ENCODE results near the gene SH3D19. TPM values are rescaled to one million over a fixed set of nuclear protein-coding genes. Genes with fewer than 3 reads are reported as not detected.

The SH3D19 gene
- total and polyA plus RNA-seq, 2 experiments from 2014 or later, result 16.2 to 18.3 TPM

GRCh38 chr4:151227731-151228130 is 97.7 kb downstream of the SH3D19 start:
- Histone ChIP-seq H3K9me3 (ENCODE audit: low read depth) (no peaks in the 10 kb centered on the region), H3K27ac (no peak overlapping the region), H3K36me3 (no peaks in the 10 kb centered on the region), H3K27me3 (no peaks in the 10 kb centered on the region), H3K4me1 (ENCODE audit: low read depth) (peaks cover 9% of the 10 kb centered on the region), H3K4me3 (no peak overlapping the region)
- TF ChIP-seq CTCF (IDR thresholded peaks at IDR 0.05; ENCODE audit: low read depth, low read length), result no peak
- DNase-seq (ENCODE audit: low read depth in 1 of 2, low spot score in 1 of 2), result peak in 1 of 2 donors; percentile 97

- H3K27ac ChIP-seq, result no peak overlapping the region
- H3K4me1 ChIP-seq (ENCODE audit: low read depth), result peaks cover 9% of the 10 kb centered on the region
- no peaks in the 10 kb centered on the region for H3K9me3 ChIP-seq (ENCODE audit: low read depth)
- DNase-seq (ENCODE audit: low read depth in 1 of 2, low spot score in 1 of 2), result no peak
- TF ChIP-seq CTCF (IDR thresholded peaks at IDR 0.05; ENCODE audit: low read depth, low read length), result no peak
- H3K27me3 ChIP-seq, result no peaks in the 10 kb centered on the region
- no peak overlapping the region for H3K4me3 ChIP-seq
- H3K36me3 ChIP-seq, result no peaks in the 10 kb centered on the region
Measured at GRCh38 chr4:151227172-151227571, 98.2 kb downstream of the SH3D19 start.

- no peak overlapping the region for H3K4me3 ChIP-seq
- H3K36me3 ChIP-seq, result no peaks in the 10 kb centered on the region
- DNase-seq (ENCODE audit: low read depth in 1 of 2, low spot score in 1 of 2), result peak in 1 of 2 donors; percentile 89
- no peak for TF ChIP-seq CTCF (IDR thresholded peaks at IDR 0.05; ENCODE audit: low read depth, low read length)
- no peaks in the 10 kb centered on the region for H3K27me3 ChIP-seq
- H3K4me1 ChIP-seq (ENCODE audit: low read depth), result peaks cover 9% of the 10 kb centered on the region
- peak overlapping the region; percentile 10 for H3K27ac ChIP-seq
- H3K9me3 ChIP-seq (ENCODE audit: low read depth), result no peaks in the 10 kb centered on the region
Measured at GRCh38 chr4:151226004-151226932, 99.1 kb downstream of the SH3D19 start.

- no peak for DNase-seq (ENCODE audit: low read depth in 1 of 2, low spot score in 1 of 2)
- Histone ChIP-seq H3K27me3 (no peaks in the 10 kb centered on the region), H3K4me3 (no peak overlapping the region), H3K9me3 (ENCODE audit: low read depth) (no peaks in the 10 kb centered on the region), H3K36me3 (no peaks in the 10 kb centered on the region), H3K27ac (no peak overlapping the region), H3K4me1 (ENCODE audit: low read depth) (peaks cover 9% of the 10 kb centered on the region)
- no peak for TF ChIP-seq CTCF (IDR thresholded peaks at IDR 0.05; ENCODE audit: low read depth, low read length)
Measured at GRCh38 chr4:151223465-151223864, 101.9 kb downstream of the SH3D19 start.

- no peaks in the 10 kb centered on the region for H3K4me1 ChIP-seq (ENCODE audit: low read depth)
- no peak overlapping the region for H3K27ac ChIP-seq
- no peak overlapping the region for H3K4me3 ChIP-seq
- no peaks in the 10 kb centered on the region for H3K27me3 ChIP-seq
- no peak for DNase-seq (ENCODE audit: low read depth in 1 of 2, low spot score in 1 of 2)
- no peaks in the 10 kb centered on the region for H3K9me3 ChIP-seq (ENCODE audit: low read depth)
- TF ChIP-seq CTCF (IDR thresholded peaks at IDR 0.05; ENCODE audit: low read depth, low read length), result no peak
- no peaks in the 10 kb centered on the region for H3K36me3 ChIP-seq
Measured at GRCh38 chr4:151219948-151220347, 105.5 kb downstream of the SH3D19 start.

All from cardiac muscle cell (in vitro differentiated cells and primary cell).